Measurements from ENCODE around the gene SOCS7. TPM values are rescaled to one million over a fixed set of nuclear protein-coding genes. Genes with fewer than 3 reads are reported as not detected.

SOCS7 gene
- total and polyA plus RNA-seq, 2 experiments from 2014 or later: 5.0 to 29.2 TPM

GRCh38 chr17:38349097-38349730 lies 2.4 kb upstream of the SOCS7 start:
- no peaks in the 10 kb centered on the region; the same call in 2 of the 3 replicates for H3K36me3 Mint-ChIP-seq (ENCODE audit: low read depth)
- Histone ChIP-seq H4K20me1 (replicated peaks; ENCODE audit: insufficient read depth) (peaks cover 13% of the 10 kb centered on the region), H3K79me2 (replicated peaks; ENCODE audit: insufficient read depth) (peaks cover 14% of the 10 kb centered on the region), H3K27me3 (ENCODE audit: insufficient read depth) (peaks cover 5% of the 10 kb centered on the region; the same call in 1 of the 2 replicates), H3K4me1 (ENCODE audit: insufficient read depth) (peaks cover 31% of the 10 kb centered on the region), H3K4me3 (no peak overlapping the region), H3K36me3 (ENCODE audit: insufficient read depth) (no peaks in the 10 kb centered on the region), H3K27ac (ENCODE audit: low read depth) (no peak overlapping the region; the same call in 1 of the 2 replicates), H3K4me2 (no peak overlapping the region), H3F3A (replicated peaks; ENCODE audit: low read depth) (peaks cover 21% of the 10 kb centered on the region; the same call in 1 of the 2 replicates), H3K9me2 (ENCODE audit: insufficient read depth) (no peaks in the 10 kb centered on the region), H2AFZ (no peak overlapping the region)
- TF ChIP-seq CTCF (conservative IDR thresholded peaks at IDR 0.05; ENCODE audit: low read depth in 2 of 2) (peak; percentile 97 to 98), CREB1 (CRISPR knock-in tag; IDR thresholded peaks at IDR 0.05; ENCODE audit: low read depth) (no peak)
- ATAC-seq (peak; percentile 60), DNase-seq (ENCODE audit: low spot score) (peak; percentile 93)
- peaks cover 30% of the 10 kb centered on the region for H3K4me1 Mint-ChIP-seq
- H3K27ac Mint-ChIP-seq: peak overlapping the region; percentile 23; the same call in 1 of the 2 replicates
- H3K9me3 Mint-ChIP-seq: no peaks in the 10 kb centered on the region
- no peak overlapping the region for H3K4me3 Mint-ChIP-seq
- peaks cover 18% of the 10 kb centered on the region for H3K27me3 Mint-ChIP-seq (ENCODE audit: insufficient read depth, low read depth, poor library complexity)

- H3K79me2 ChIP-seq (replicated peaks; ENCODE audit: insufficient read depth): peaks cover 22% of the 10 kb centered on the region
- H2AFZ ChIP-seq: peak overlapping the region; percentile 1; the same call in 1 of the 2 replicates
- peak overlapping the region; percentile 51 for H3K27ac Mint-ChIP-seq
- peaks cover 40% of the 10 kb centered on the region for H3K4me1 ChIP-seq (ENCODE audit: insufficient read depth)
- no peak overlapping the region for H3K4me2 ChIP-seq
- no peaks in the 10 kb centered on the region for H3K9me2 ChIP-seq (ENCODE audit: insufficient read depth)
- H3K4me3 ChIP-seq: no peak overlapping the region
- peaks cover 18% of the 10 kb centered on the region for H3K27me3 Mint-ChIP-seq (ENCODE audit: insufficient read depth, low read depth, poor library complexity)
- H3K4me3 Mint-ChIP-seq: no peak overlapping the region; the same call in 2 of the 3 replicates
- H4K20me1 ChIP-seq (replicated peaks; ENCODE audit: insufficient read depth): peaks cover 19% of the 10 kb centered on the region
- no peaks in the 10 kb centered on the region for H3K36me3 ChIP-seq (ENCODE audit: insufficient read depth)
- H3F3A ChIP-seq (replicated peaks; ENCODE audit: low read depth): peaks cover 24% of the 10 kb centered on the region; the same call in 1 of the 2 replicates
- peaks cover 5% of the 10 kb centered on the region; the same call in 1 of the 2 replicates for H3K27me3 ChIP-seq (ENCODE audit: insufficient read depth)
- H3K4me1 Mint-ChIP-seq: peaks cover 36% of the 10 kb centered on the region
- H3K27ac ChIP-seq (ENCODE audit: low read depth): no peak overlapping the region; the same call in 1 of the 2 replicates
- DNase-seq (ENCODE audit: low spot score) (no peak), ATAC-seq (no peak)
- no peaks in the 10 kb centered on the region for H3K9me3 Mint-ChIP-seq
- H3K36me3 Mint-ChIP-seq (ENCODE audit: low read depth): no peaks in the 10 kb centered on the region; the same call in 2 of the 3 replicates
- TF ChIP-seq ZNF462 (CRISPR knock-in tag; IDR thresholded peaks at IDR 0.05): no peak
- TF ChIP-seq POLR2AphosphoS5 (IDR thresholded peaks at IDR 0.05; ENCODE audit: low read depth): no peak
- no peak for TF ChIP-seq ZNF331 (CRISPR knock-in tag; IDR thresholded peaks at IDR 0.05; ENCODE audit: low read depth)
- no peak for TF ChIP-seq NANOG (IDR thresholded peaks at IDR 0.05; ENCODE audit: borderline replicate concordance)
- TF ChIP-seq EZH2 (IDR thresholded peaks at IDR 0.05; ENCODE audit: low read depth, unreplicated experiment): no peak
- no peak for TF ChIP-seq CREB1 (CRISPR knock-in tag; IDR thresholded peaks at IDR 0.05; ENCODE audit: low read depth)
- TF ChIP-seq ETS1 (IDR thresholded peaks at IDR 0.05): no peak
- no peak for TF ChIP-seq JUNB (IDR thresholded peaks at IDR 0.05; ENCODE audit: unreplicated experiment)
- no peak for TF ChIP-seq STAT1 (IDR thresholded peaks at IDR 0.05; ENCODE audit: unreplicated experiment)
- TF ChIP-seq EZH2phosphoT487 (IDR thresholded peaks at IDR 0.05; ENCODE audit: unreplicated experiment): no peak
These were observed 1.6 kb upstream of the SOCS7 start for GRCh38 chr17:38350035-38350434.
